Head of caudate nucleus (tissue), 42 donors: ENCODE data around the gene CRIP1.
A peak's percentile ranks its signal among the peaks of the same experiment; 100 is the strongest.

ENCODE experiments used
- DNase-seq, 42 donors: peaks; one replicate each; pipeline versions ENCODE4 v3.0.0 to v3.0.0-alpha.2; 2020 to 2021; ENCODE audit warnings: mixed read lengths in 7 of 42
- intact Hi-C: fragments of 100-400 bp; cut with DNase I; formaldehyde crosslinking; loops from one replicate; pipeline ENCODE4 v1.15.0; 2022

Gene CRIP1

GRCh38 chr14:105533811-105534498 lies 47.3 kb downstream of the CRIP1 start:
- DNase-seq: peak in 3 of 42 donors; percentile 31 to 36 (median 35)
- intact Hi-C loops: no loop called here

- DNase-seq: peak in 1 of 42 donors; percentile 35
- intact Hi-C loops: no loop called here
Measured at GRCh38 chr14:105534586-105534985, 47.9 kb downstream of the CRIP1 start.

- intact Hi-C loops: no loop called here
- DNase-seq: peak in 2 of 42 donors; percentile 18 to 29
Measured at GRCh38 chr14:105536051-105536450, 49.4 kb downstream of the CRIP1 start.

GRCh38 chr14:105536691-105537579 lies 50.2 kb downstream of the CRIP1 start:
- DNase-seq: peak in 1 of 42 donors; percentile 36
- intact Hi-C loops: no loop called here

- intact Hi-C loops: no loop called here
- peak in 38 of 42 donors; percentile 28 to 81 (median 61) for DNase-seq
Measured at GRCh38 chr14:105537580-105538474, 51.1 kb downstream of the CRIP1 start.
